Heart right ventricle (tissue), 16 donors: ENCODE results near the gene HSPG2. TPM values are rescaled to one million over a fixed set of nuclear protein-coding genes. Genes with fewer than 3 reads are reported as not detected.

Experiments
- ATAC-seq, 8 donors: fragments of 200-7000 bp; cut with Tn5 transposase; one replicate each; pipeline ENCODE4 v1.9.1; 2020; ENCODE audit warnings: mild to moderate bottlenecking in 8 of 8, moderate library complexity in 8 of 8, moderate number of reproducible peaks in 1 of 8
- DNase-seq, 2 donors: peaks; one replicate each; pipeline ENCODE4 v3.0.0-alpha.2; 2020
- H3K27ac ChIP-seq, 10 donors: fragments of 200-600 bp; sonication (generic) in 2 of 10; one replicate each; pipeline versions ENCODE4 v1.5.0 to v1.8.0; 2020 to 2022; ENCODE audit warnings: mild to moderate bottlenecking in 3 of 10
- H3K27me3 ChIP-seq, 7 donors: fragments of 200-600 bp; one replicate each; pipeline ENCODE4 v1.8.0; 2021 to 2022; ENCODE audit warnings: mild to moderate bottlenecking in 2 of 7
- H3K36me3 ChIP-seq, 9 donors: fragments of 200-600 bp; sonication (generic) in 1 of 9; one replicate each; pipeline versions ENCODE4 v1.5.0 to v1.8.0; 2020 to 2022; ENCODE audit warnings: mild to moderate bottlenecking in 2 of 9
- H3K4me1 ChIP-seq, 9 donors: fragments of 200-600 bp; sonication (generic) in 1 of 9; one replicate each; pipeline versions ENCODE4 v1.5.0 to v1.8.0; 2020 to 2022; ENCODE audit warnings: mild to moderate bottlenecking in 4 of 9
- H3K4me3 ChIP-seq, 10 donors: fragments of 200-600 bp; sonication (generic) in 2 of 10; one replicate each; pipeline versions ENCODE4 v1.5.0 to v1.8.0; 2020 to 2022; ENCODE audit warnings: mild to moderate bottlenecking in 7 of 10, moderate library complexity in 2 of 10
- H3K9me3 ChIP-seq, 11 donors: fragments of 200-600 bp in 10 of 11; sonication (generic) in 2 of 11; one replicate each; pipeline versions ENCODE4 v1.5.0 to v1.8.0; 2013 to 2022; ENCODE audit warnings: mild to moderate bottlenecking in 2 of 11, control low read depth in 1 of 11, moderate library complexity in 1 of 11
- CTCF ChIP-seq, 9 donors: fragments of 200-600 bp; sonication (generic) in 2 of 9; IDR thresholded peaks; one replicate each; pipeline versions ENCODE4 v1.5.0 to v1.8.0; 2021 to 2022; ENCODE audit warnings: antibody characterized with exemption in 9 of 9, mild to moderate bottlenecking in 5 of 9, moderate library complexity in 1 of 9
- WGBS, 2 donors: extraction: QIAGEN DNeasy Blood & Tissue Kit; methylation state at CpG; one replicate each; pipeline ENCODE4 v1.1.7; 2013; ENCODE audit warnings: inconsistent platforms in 1 of 2; 5-methylcytosine and 5-hydroxymethylcytosine counted together
- intact Hi-C, 10 donors: fragments of 100-400 bp; cut with DNase I; formaldehyde crosslinking; loops; one replicate each; pipeline versions ENCODE4 v1.11.1 to v1.14.2; 2022
- polyA plus RNA-seq, 2 donors: library from polyadenylated mRNA; stranded (reverse); fragments of 200-250 nt; gene quantifications; one replicate each; pipeline ENCODE4 v1.2.3, GENCODE V29; 2013
- total RNA-seq, 10 donors: library from RNA; stranded (reverse); fragmentation: NEBNext Ultra II Directional in 3 of 10; extraction: Animal tissue kit (Norgen Biotek cat#: 25700) in 3 of 10; gene quantifications; one replicate each; pipeline versions ENCODE4 v1.2.1 to v1.2.4, GENCODE V29; 2021 to 2023
- donor health status: Arrhythmogenic right ventricular cardiomyopathy.
- donor health status: ischemic (EF 13 %, LVEDD 7.1; RV severe dilation, severe dysfunction).
- donor health status: healthy with polysubstance abuse.
- donor health status: DM: no; HTN: yes; CAD: no.
- donor health status: DM: no; HTN: no; CAD: no.
- donor health status: ischemic (EF 25% LVEDD 6.9; RV normal size, moderate dysfunction).
- donor health status: ischemic (EF 25% LVEDD 5.7; RV mildly dilated, moderate dysfunction).
- donor health status: healthy.
- donor health status: DM: yes; HTN: yes; CAD: no.
- donor health status: Ischemic cardiomyopathy.
- donor health status: ischemic (EF 35%, LVEDD 5.7; RV mildly dilated, moderate dysfunction).
- donor health status: nonischemic (EF 11% LVEDD 7.7; RV severe dilation, severe dysfunction).
- donor health status: DM: yes; HTN: yes; CAD: no.
- donor health status: PGD.
- donor health status: ischemic (EF 29% LVEDD 5.4; RV normal size, mild dysfunction).
- donor health status: nonischemic (EF 23%, LVEDD 6.1; RV moderate dilation, normal function).

Gene HSPG2
- total and polyA plus RNA-seq, 12 donors: 221 to 508 (median 310) TPM

- Histone ChIP-seq H3K4me3 (no peak overlapping the region), H3K27me3 (no peaks in the 10 kb centered on the region), H3K4me1 (peaks cover 0 to 37% (median 6%) of the 10 kb centered on the region in 9 donors), H3K36me3 (peaks cover 18 to 100% (median 96%) of the 10 kb centered on the region in 9 donors), H3K9me3 (no peaks in the 10 kb centered on the region), H3K27ac (peak overlapping the region in 2 of 10 donors; percentile 9 to 15)
- no peak for TF ChIP-seq CTCF (IDR thresholded peaks at IDR 0.05)
- peak in 1 of 2 donors; percentile 9 for DNase-seq
- no peak for ATAC-seq
- intact Hi-C loops: loop anchor here in 2 of 10 donors (5.0 to 10.0 kb wide), 2 partner anchors 82 to 89 kb away; no protein-coding TSS in a partner anchor
- whole genome bisulfite sequencing, 2 donors: 79 to 81% methylated on average over 16 of the region's 16 CpGs
Observed at GRCh38 chr1:21875621-21876063, 61.5 kb downstream of the HSPG2 start.

GRCh38 chr1:21874778-21875547 lies 62.1 kb downstream of the HSPG2 start:
- H3K9me3 ChIP-seq: no peaks in the 10 kb centered on the region
- DNase-seq (no peak), ATAC-seq (no peak)
- WGBS, 2 donors: 69 to 70% methylated on average over 23 to 24 of the region's 24 CpGs
- peak overlapping the region in 3 of 10 donors; percentile 7 to 51 (median 9) for H3K27ac ChIP-seq
- no peaks in the 10 kb centered on the region for H3K27me3 ChIP-seq
- H3K4me3 ChIP-seq: no peak overlapping the region
- no peak for TF ChIP-seq CTCF (IDR thresholded peaks at IDR 0.05)
- peaks cover 4 to 38% (median 9%) of the 10 kb centered on the region in 9 donors for H3K4me1 ChIP-seq
- peaks cover 14 to 100% (median 93%) of the 10 kb centered on the region in 9 donors for H3K36me3 ChIP-seq
- intact Hi-C loops: loop anchor here in 3 of 10 donors (5.0 to 10.0 kb wide), 3 partner anchors 82 to 90 kb away; no protein-coding TSS in a partner anchor

- peaks cover 14 to 100% (median 89%) of the 10 kb centered on the region in 9 donors for H3K36me3 ChIP-seq
- no peak for DNase-seq
- H3K9me3 ChIP-seq: no peaks in the 10 kb centered on the region
- intact Hi-C loops: loop anchor here in 2 of 10 donors (5.0 to 10.0 kb wide), 2 partner anchors 88 to 90 kb away; no protein-coding TSS in a partner anchor
- peak overlapping the region in 1 of 10 donors; percentile 9 for H3K27ac ChIP-seq
- ATAC-seq: no peak
- no peak overlapping the region for H3K4me3 ChIP-seq
- H3K4me1 ChIP-seq: peaks cover 6 to 42% (median 14%) of the 10 kb centered on the region in 9 donors
- 88 to 89% methylated on average over 16 of the region's 16 CpGs for WGBS, 2 donors
- H3K27me3 ChIP-seq: no peaks in the 10 kb centered on the region
- no peak for TF ChIP-seq CTCF (IDR thresholded peaks at IDR 0.05)
Observed at GRCh38 chr1:21874328-21874727, 62.8 kb downstream of the HSPG2 start.

GRCh38 chr1:21873761-21874160 lies 63.3 kb downstream of the HSPG2 start:
- no peak for TF ChIP-seq CTCF (IDR thresholded peaks at IDR 0.05)
- WGBS, 2 donors: 90 to 93% methylated on average over 9 to 10 of the region's 10 CpGs

More at GRCh38 chr1:21873761-21874160, 63.3 kb downstream of the HSPG2 start:
- Histone ChIP-seq H3K36me3 (peaks cover 14 to 100% (median 88%) of the 10 kb centered on the region in 9 donors), H3K27me3 (no peaks in the 10 kb centered on the region), H3K27ac (peak overlapping the region in 1 of 10 donors; percentile 39), H3K4me1 (peaks cover 6 to 44% (median 14%) of the 10 kb centered on the region in 9 donors), H3K9me3 (no peaks in the 10 kb centered on the region), H3K4me3 (no peak overlapping the region)
- DNase-seq (no peak), ATAC-seq (no peak)
- intact Hi-C loops: loop anchor here in 2 of 10 donors (5.0 to 10.0 kb wide), 2 partner anchors 89 to 91 kb away; no protein-coding TSS in a partner anchor
